Endothelial cell of umbilical vein (primary cell): ENCODE results near the gene C10orf67.

Experiments
- CTCF ChIP-seq, 2 donors: IDR thresholded peaks; 1 replicate in 1 of 2; 2 replicates in 1 of 2; pipeline ENCODE4 v1.5.1; 2011; ENCODE audit warnings: low read length in 2 of 2, mild to moderate bottlenecking in 2 of 2, moderate library complexity in 2 of 2, control low read depth in 1 of 2, inconsistent platforms in 1 of 2, low read depth in 1 of 2; ENCODE audit not compliant: insufficient read depth in 1 of 2; ENCODE audit errors: extremely low read depth in 1 of 2
- EZH2 ChIP-seq: IDR thresholded peaks from 2 replicates; pipeline ENCODE4 v1.6.1; 2012; ENCODE audit warnings: borderline replicate concordance, low read depth, mild to moderate bottlenecking, moderate library complexity, low read length, inconsistent platforms; ENCODE audit not compliant: severe bottlenecking
- JUN ChIP-seq: IDR thresholded peaks from 2 replicates; pipeline ENCODE4 v1.6.1; 2011; ENCODE audit warnings: borderline replicate concordance, low read depth; ENCODE audit not compliant: insufficient read length, insufficient read depth
- MAX ChIP-seq: IDR thresholded peaks from 2 replicates; pipeline ENCODE4 v1.6.1; 2011; ENCODE audit not compliant: insufficient read depth, insufficient read length
- POLR2A ChIP-seq: IDR thresholded peaks from 2 replicates; pipeline ENCODE4 v1.6.1; 2012; ENCODE audit warnings: low read depth, mild to moderate bottlenecking, control low read depth, low read length
- POLR2AphosphoS5 ChIP-seq: IDR thresholded peaks from 2 replicates; pipeline ENCODE4 v1.6.1; 2012; ENCODE audit warnings: low read depth, mild to moderate bottlenecking, control low read depth, low read length, moderate library complexity; ENCODE audit not compliant: insufficient read depth

- TF ChIP-seq CTCF (IDR thresholded peaks at IDR 0.05; ENCODE audit: extremely low read depth in 1 of 2, insufficient read depth in 1 of 2, low read depth in 1 of 2, low read length in 2 of 2) (no peak), MAX (no peak), EZH2 (peak; percentile 81), POLR2AphosphoS5 (no peak), POLR2A (no peak), JUN (no peak)
Observed at GRCh38 chr10:23192712-23193434, 151.7 kb downstream of the C10orf67 start.
